Medulla oblongata (tissue), 1 donor: ENCODE data around the gene NCOA3.
"Not testable (repeated sequence)": the region's sequence is repeated elsewhere in the genome, so short reads cannot be mapped to it uniquely, and the experiment has no call there.

Experiments
- DNase-seq: peaks from one replicate; pipeline ENCODE4 v3.0.0-alpha.2; 2015; ENCODE audit errors: extremely low spot score

The NCOA3 gene

GRCh38 chr20:47535994-47536393 lies 34.3 kb downstream of the NCOA3 start:
- DNase-seq: no peak

GRCh38 chr20:47540443-47541354 lies 39.0 kb downstream of the NCOA3 start:
- DNase-seq: no peak

- DNase-seq: no peak
Measured at GRCh38 chr20:47541355-47541922, 39.8 kb downstream of the NCOA3 start.

GRCh38 chr20:47543006-47543431 lies 41.3 kb downstream of the NCOA3 start:
- no peak for DNase-seq

- no peak for DNase-seq
Measured at GRCh38 chr20:47544240-47544639, 42.6 kb downstream of the NCOA3 start.

- no peak for DNase-seq
Measured at GRCh38 chr20:47544852-47545251, 43.2 kb downstream of the NCOA3 start.

- DNase-seq: no peak
Measured at GRCh38 chr20:47545499-47545898, 43.8 kb downstream of the NCOA3 start.

- DNase-seq: no peak
Measured at GRCh38 chr20:47546184-47547033, 44.7 kb downstream of the NCOA3 start.

- DNase-seq: no peak
Measured at GRCh38 chr20:47547034-47547387, 45.3 kb downstream of the NCOA3 start.

- no peak for DNase-seq
Measured at GRCh38 chr20:47549671-47550070, 48.0 kb downstream of the NCOA3 start.

- DNase-seq: no peak
Measured at GRCh38 chr20:47551222-47551621, 49.5 kb downstream of the NCOA3 start.

GRCh38 chr20:47551841-47552240 lies 50.2 kb downstream of the NCOA3 start:
- no peak for DNase-seq

- DNase-seq: no peak
Measured at GRCh38 chr20:47552996-47553395, 51.3 kb downstream of the NCOA3 start.

GRCh38 chr20:47553594-47554235 lies 52.0 kb downstream of the NCOA3 start:
- DNase-seq: not testable (repeated sequence)

- not testable (repeated sequence) for DNase-seq
Measured at GRCh38 chr20:47554283-47554682, 52.6 kb downstream of the NCOA3 start.

GRCh38 chr20:47557218-47557617 lies 55.5 kb downstream of the NCOA3 start:
- no peak for DNase-seq

- DNase-seq: no peak
Measured at GRCh38 chr20:47557791-47558190, 56.1 kb downstream of the NCOA3 start.

- no peak for DNase-seq
Measured at GRCh38 chr20:47558295-47559066, 56.8 kb downstream of the NCOA3 start.

GRCh38 chr20:47559141-47559540 lies 57.5 kb downstream of the NCOA3 start:
- no peak for DNase-seq

- DNase-seq: no peak
Measured at GRCh38 chr20:47561180-47561579, 59.5 kb downstream of the NCOA3 start.
